ENCODE data around the gene ARMH1.

The ARMH1 gene

GRCh38 chr1:44724296-44724954 lies 49.9 kb downstream of the ARMH1 start:
- Histone ChIP-seq H3K4me3 (IDR thresholded peaks at IDR 0.05; ENCODE audit: insufficient read depth, low read depth, low read length) (no peak overlapping the region), H2AFZ (ENCODE audit: low read depth) (no peak overlapping the region)

GRCh38 chr1:44724955-44725698 lies 50.6 kb downstream of the ARMH1 start:
- H3K27me3 ChIP-seq (ENCODE audit: insufficient read depth, low read depth): no peaks in the 10 kb centered on the region
- TF ChIP-seq, protein P1, sequence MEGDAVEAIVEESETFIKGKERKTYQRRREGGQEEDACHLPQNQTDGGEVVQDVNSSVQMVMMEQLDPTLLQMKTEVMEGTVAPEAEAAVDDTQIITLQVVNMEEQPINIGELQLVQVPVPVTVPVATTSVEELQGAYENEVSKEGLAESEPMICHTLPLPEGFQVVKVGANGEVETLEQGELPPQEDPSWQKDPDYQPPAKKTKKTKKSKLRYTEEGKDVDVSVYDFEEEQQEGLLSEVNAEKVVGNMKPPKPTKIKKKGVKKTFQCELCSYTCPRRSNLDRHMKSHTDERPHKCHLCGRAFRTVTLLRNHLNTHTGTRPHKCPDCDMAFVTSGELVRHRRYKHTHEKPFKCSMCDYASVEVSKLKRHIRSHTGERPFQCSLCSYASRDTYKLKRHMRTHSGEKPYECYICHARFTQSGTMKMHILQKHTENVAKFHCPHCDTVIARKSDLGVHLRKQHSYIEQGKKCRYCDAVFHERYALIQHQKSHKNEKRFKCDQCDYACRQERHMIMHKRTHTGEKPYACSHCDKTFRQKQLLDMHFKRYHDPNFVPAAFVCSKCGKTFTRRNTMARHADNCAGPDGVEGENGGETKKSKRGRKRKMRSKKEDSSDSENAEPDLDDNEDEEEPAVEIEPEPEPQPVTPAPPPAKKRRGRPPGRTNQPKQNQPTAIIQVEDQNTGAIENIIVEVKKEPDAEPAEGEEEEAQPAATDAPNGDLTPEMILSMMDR (conservative IDR thresholded peaks at IDR 0.05; ENCODE audit: low read depth, low read length): no peak
- H3K4me2 ChIP-seq: no peak overlapping the region
- peaks cover 29% of the 10 kb centered on the region for H3K4me1 ChIP-seq (ENCODE audit: low read depth, poor library complexity, severe bottlenecking)
- no peak overlapping the region for H2AFZ ChIP-seq (ENCODE audit: low read depth)
- no peaks in the 10 kb centered on the region for H3K36me3 ChIP-seq (ENCODE audit: insufficient read depth)
- no peak overlapping the region for H3K4me3 ChIP-seq (IDR thresholded peaks at IDR 0.05; ENCODE audit: insufficient read depth, low read depth, low read length)
- H3K79me2 ChIP-seq (ENCODE audit: insufficient read depth, low read depth): no peaks in the 10 kb centered on the region
- H3K9ac ChIP-seq: no peak overlapping the region
- H3K27ac ChIP-seq: no peak overlapping the region
- H4K20me1 ChIP-seq (ENCODE audit: insufficient read depth): no peaks in the 10 kb centered on the region

More at GRCh38 chr1:44724296-44724954, 49.9 kb downstream of the ARMH1 start:
- no peaks in the 10 kb centered on the region for H3K27me3 ChIP-seq (ENCODE audit: insufficient read depth, low read depth)
- H3K9ac ChIP-seq: no peak overlapping the region
- no peak overlapping the region for H3K27ac ChIP-seq
- H3K36me3 ChIP-seq (ENCODE audit: insufficient read depth): no peaks in the 10 kb centered on the region
- H3K4me2 ChIP-seq: no peak overlapping the region
- H3K4me1 ChIP-seq (ENCODE audit: low read depth, poor library complexity, severe bottlenecking): peaks cover 27% of the 10 kb centered on the region
- TF ChIP-seq, protein P1 (conservative IDR thresholded peaks at IDR 0.05; ENCODE audit: low read depth, low read length): no peak
- no peaks in the 10 kb centered on the region for H3K79me2 ChIP-seq (ENCODE audit: insufficient read depth, low read depth)
- H4K20me1 ChIP-seq (ENCODE audit: insufficient read depth): no peaks in the 10 kb centered on the region

DNA sequence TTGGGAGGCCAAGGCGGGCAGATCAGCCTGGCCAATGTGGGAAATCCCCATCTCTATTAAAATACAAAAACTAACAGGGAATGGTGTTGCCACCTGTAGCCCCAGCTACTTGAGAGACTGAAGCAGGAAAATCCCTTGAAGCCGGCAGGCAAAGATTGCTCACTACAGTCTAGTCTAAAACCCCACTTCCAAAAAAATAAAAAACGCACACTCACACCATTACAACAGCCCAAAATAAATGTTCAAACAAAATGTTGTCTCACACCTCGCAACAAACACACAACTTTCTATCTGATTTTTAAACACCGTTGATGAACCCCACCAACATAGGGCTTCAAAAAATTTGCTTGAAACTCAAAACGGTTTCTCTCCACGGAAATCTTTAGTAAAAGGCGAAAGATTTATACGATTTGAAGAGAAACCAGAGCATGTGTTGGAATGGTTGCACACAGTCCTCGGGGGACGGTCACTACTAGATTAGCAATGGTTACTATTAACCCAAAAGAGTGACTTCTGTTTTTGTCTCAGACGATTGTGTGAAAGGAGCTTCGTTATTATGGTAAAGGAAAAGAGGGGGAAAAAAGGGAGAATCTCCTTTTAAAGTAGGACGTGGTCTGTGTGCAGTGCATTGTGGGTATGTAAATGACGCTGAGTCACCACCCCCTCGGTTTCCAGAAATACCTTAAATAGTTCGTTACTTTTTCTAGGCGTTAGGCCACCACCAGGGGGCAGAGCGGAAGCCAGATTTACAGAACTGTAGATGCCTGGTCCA lies 56.4 kb downstream of the ARMH1 start, which contains the start of gene RNU5D-1:
Gene RNU5D-1, minus strand, starts transcription at position 430 of the 772 bp plus-strand sequence.
- H3K36me3 ChIP-seq (ENCODE audit: insufficient read depth): no peaks in the 10 kb centered on the region
- H3K9ac ChIP-seq: peak within 1 kb of the TSS; percentile 89
- H3K4me3 ChIP-seq (IDR thresholded peaks at IDR 0.05; ENCODE audit: insufficient read depth, low read depth, low read length): no peak within 1 kb of the TSS
- H3K27ac ChIP-seq: peak within 1 kb of the TSS; percentile 99
- H3K27me3 ChIP-seq (ENCODE audit: insufficient read depth, low read depth): no peaks in the 10 kb centered on the region
- H3K4me2 ChIP-seq: peak within 1 kb of the TSS; percentile 90
- no peaks in the 10 kb centered on the region for H3K79me2 ChIP-seq (ENCODE audit: insufficient read depth, low read depth)
- TF ChIP-seq, protein P1 (conservative IDR thresholded peaks at IDR 0.05; ENCODE audit: low read depth, low read length): peak; percentile 78
- H3K4me1 ChIP-seq (ENCODE audit: low read depth, poor library complexity, severe bottlenecking): peaks cover 27% of the 10 kb centered on the region
- no peaks in the 10 kb centered on the region for H4K20me1 ChIP-seq (ENCODE audit: insufficient read depth)
- H2AFZ ChIP-seq (ENCODE audit: low read depth): peak within 1 kb of the TSS; percentile 84

- peaks cover 27% of the 10 kb centered on the region for H3K4me1 ChIP-seq (ENCODE audit: low read depth, poor library complexity, severe bottlenecking)
- no peaks in the 10 kb centered on the region for H3K36me3 ChIP-seq (ENCODE audit: insufficient read depth)
- no peak overlapping the region for H3K4me2 ChIP-seq
- no peaks in the 10 kb centered on the region for H3K27me3 ChIP-seq (ENCODE audit: insufficient read depth, low read depth)
- no peak overlapping the region for H3K9ac ChIP-seq
- H3K79me2 ChIP-seq (ENCODE audit: insufficient read depth, low read depth): no peaks in the 10 kb centered on the region
- H3K27ac ChIP-seq: no peak overlapping the region
- H2AFZ ChIP-seq (ENCODE audit: low read depth): no peak overlapping the region
- H4K20me1 ChIP-seq (ENCODE audit: insufficient read depth): no peaks in the 10 kb centered on the region
- H3K4me3 ChIP-seq (IDR thresholded peaks at IDR 0.05; ENCODE audit: insufficient read depth, low read depth, low read length): no peak overlapping the region
- TF ChIP-seq, protein P1 (conservative IDR thresholded peaks at IDR 0.05; ENCODE audit: low read depth, low read length): no peak
Observed at GRCh38 chr1:44733365-44733764, 58.9 kb downstream of the ARMH1 start.
